A673 (cell line): ENCODE measurements around the gene GSC2. TPM values are rescaled to one million over a fixed set of nuclear protein-coding genes. Genes with fewer than 3 reads are reported as not detected.

Experiments
- Bru-seq: library from RNA; stranded (reverse); fragments of 400-500 nt; gene quantifications from one replicate; lab custom pipeline; 2021; lab: Mats Ljungman, UMichigan
- BruChase-seq, 2 experiments: library from RNA; stranded (reverse); fragments of 400-500 nt; gene quantifications; one replicate each; lab custom pipeline; 2021; lab: Mats Ljungman, UMichigan
- BruUV-seq: library from RNA; stranded (reverse); fragments of 400-500 nt; replicated peaks from 2 replicates; lab custom pipeline; 2021; lab: Mats Ljungman, UMichigan
- CTCF ChIA-PET: fragments of 300-600 bp; sonication (Branson Sonifier 250); formaldehyde crosslinking; loops from one replicate; lab custom pipeline; 2022; ENCODE audit warnings: antibody characterized with exemption; lab: Charles Lee
- POLR2A ChIA-PET: fragments of 300-600 bp; sonication (Branson Sonifier 250); formaldehyde crosslinking; loops from one replicate; lab custom pipeline; 2022; ENCODE audit warnings: antibody characterized with exemption; ENCODE audit not compliant: low non-redundant PET; lab: Charles Lee
- DNase-seq: peaks from one replicate; pipeline ENCODE4 v3.0.0-alpha.2; 2015; ENCODE audit warnings: low spot score
- H3K27ac ChIP-seq: fragments of 200-600 bp; sonication (generic); 2 replicates; pipeline ENCODE4 v1.5.1; 2016; ENCODE audit warnings: mixed run types, low read depth, mild to moderate bottlenecking, mixed read lengths, antibody characterized with exemption, low read length; ENCODE audit not compliant: poor library complexity, severe bottlenecking
- H3K27me3 ChIP-seq: fragments of 200-600 bp; sonication (generic); replicated peaks from 2 replicates; pipeline ENCODE4 v1.6.1; 2017; ENCODE audit warnings: mixed run types, low read depth, mild to moderate bottlenecking, mixed read lengths, antibody characterized with exemption, low read length; ENCODE audit not compliant: insufficient read depth, poor library complexity
- H3K36me3 ChIP-seq: fragments of 200-600 bp; sonication (generic); 2 replicates; pipeline ENCODE4 v1.6.1; 2016; ENCODE audit warnings: mixed run types, mild to moderate bottlenecking, mixed read lengths, antibody characterized with exemption, low read length; ENCODE audit not compliant: insufficient read depth, poor library complexity, severe bottlenecking
- H3K4me1 ChIP-seq: fragments of 200-600 bp; sonication (generic); 2 replicates; pipeline ENCODE4 v1.6.1; 2017; ENCODE audit warnings: mixed run types, mild to moderate bottlenecking, mixed read lengths, antibody characterized with exemption, low read length; ENCODE audit not compliant: insufficient read depth, poor library complexity, severe bottlenecking
- H3K4me3 ChIP-seq: fragments of 200-600 bp; sonication (generic); 2 replicates; pipeline ENCODE4 v1.5.1; 2016; ENCODE audit warnings: low read depth, mixed run types, mild to moderate bottlenecking, mixed read lengths, low read length; ENCODE audit not compliant: poor library complexity, severe bottlenecking
- H3K9me3 ChIP-seq: fragments of 200-600 bp; sonication (generic); 2 replicates; pipeline ENCODE4 v1.6.1; 2016; ENCODE audit warnings: mixed run types, low read depth, mild to moderate bottlenecking, mixed read lengths, antibody characterized with exemption, low read length; ENCODE audit not compliant: poor library complexity, severe bottlenecking
- CTCF ChIP-seq: fragments of 300-800, 200-600 bp; sonication (generic); conservative IDR thresholded peaks from 2 replicates; pipeline ENCODE4 v1.5.1; 2017; ENCODE audit warnings: low read depth, mild to moderate bottlenecking, antibody characterized with exemption, low read length, moderate library complexity, mixed read lengths
- EZH2 ChIP-seq: fragments of 200-600 bp; sonication (generic); IDR thresholded peaks from 2 replicates; pipeline ENCODE4 v1.6.1; 2017; ENCODE audit warnings: borderline replicate concordance, low read depth, mild to moderate bottlenecking, mixed read lengths, antibody characterized with exemption, low read length; ENCODE audit not compliant: poor library complexity, severe bottlenecking
- intact Hi-C: fragments of 100-400 bp; cut with micrococcal nuclease; formaldehyde crosslinking; loops from one replicate; pipeline ENCODE4 v1.10.0; 2022; ENCODE audit not compliant: unreplicated experiment
- long read RNA-seq: library from polyadenylated mRNA; stranded (forward); transcript quantifications from one replicate; pipeline ENCODE4 v2.0.0, GENCODE V29; 2022
- total RNA-seq: library from RNA; stranded (reverse); gene quantifications from 2 replicates; pipeline ENCODE4 v1.2.3, GENCODE V29; 2021

GSC2 gene, protein sequence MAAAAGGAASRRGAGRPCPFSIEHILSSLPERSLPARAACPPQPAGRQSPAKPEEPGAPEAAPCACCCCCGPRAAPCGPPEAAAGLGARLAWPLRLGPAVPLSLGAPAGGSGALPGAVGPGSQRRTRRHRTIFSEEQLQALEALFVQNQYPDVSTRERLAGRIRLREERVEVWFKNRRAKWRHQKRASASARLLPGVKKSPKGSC
- total RNA-seq (not detected in 2 replicates), Bru-seq, nascent RNA (not detected), BruChase-seq, experiment 1, labeled RNA remaining after a 2-hour chase (not detected), BruChase-seq, experiment 2, labeled RNA remaining after a 6-hour chase (not detected)
- long read RNA-seq = 0 reads

GRCh38 chr22:19149991-19150390, at the start of gene GSC2:
Gene GSC2 (minus strand): TSS chr22:19150292. CDS start chr22:19150283, 9 bp downstream.
- no TSS peak for BruUV-seq
- Histone ChIP-seq H3K27me3 (peaks cover 74% of the 10 kb centered on the region), H3K4me3 (no peak within 1 kb of the TSS), H3K36me3 (no peaks in the 10 kb centered on the region), H3K27ac (no peak within 1 kb of the TSS), H3K4me1 (no peaks in the 10 kb centered on the region), H3K9me3 (no peaks in the 10 kb centered on the region)
- TF ChIP-seq EZH2 (no peak), CTCF (no peak)
- DNase-seq = no peak
- intact Hi-C loops = no loop called here
- ChIA-PET CTCF (no interaction called here), POLR2A (no interaction called here)

DNA sequence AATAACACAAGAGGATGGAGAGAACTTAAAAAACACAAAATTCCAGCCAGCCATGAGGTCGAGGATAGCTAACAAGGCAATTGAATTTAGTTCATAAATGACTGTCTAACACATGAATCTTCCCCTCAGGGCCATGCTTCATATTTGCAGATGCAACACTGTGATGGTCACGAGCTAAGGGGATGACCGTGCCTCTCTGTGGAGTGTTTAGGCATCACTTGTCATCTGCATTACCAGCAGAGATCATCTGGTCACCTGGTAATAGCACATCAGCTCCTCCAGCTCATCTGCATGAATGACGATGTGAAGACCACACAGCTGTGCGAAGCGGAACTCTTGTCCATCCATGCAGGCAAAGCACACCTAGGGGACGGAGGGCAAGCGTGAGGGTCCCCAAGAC, 49.4 kb upstream of the GSC2 start:
- H3K9me3 ChIP-seq = no peaks in the 10 kb centered on the region
- TF ChIP-seq CTCF = no peak
- no peak for TF ChIP-seq EZH2
- no peaks in the 10 kb centered on the region for H3K4me1 ChIP-seq
- DNase-seq = no peak
- intact Hi-C loops = no loop called here
- no TSS peak for BruUV-seq
- ChIA-PET POLR2A (no interaction called here), CTCF (no interaction called here)
- H3K27ac ChIP-seq = no peak overlapping the region
- no peak overlapping the region for H3K4me3 ChIP-seq
- H3K36me3 ChIP-seq = no peaks in the 10 kb centered on the region
- no peaks in the 10 kb centered on the region for H3K27me3 ChIP-seq

DNA sequence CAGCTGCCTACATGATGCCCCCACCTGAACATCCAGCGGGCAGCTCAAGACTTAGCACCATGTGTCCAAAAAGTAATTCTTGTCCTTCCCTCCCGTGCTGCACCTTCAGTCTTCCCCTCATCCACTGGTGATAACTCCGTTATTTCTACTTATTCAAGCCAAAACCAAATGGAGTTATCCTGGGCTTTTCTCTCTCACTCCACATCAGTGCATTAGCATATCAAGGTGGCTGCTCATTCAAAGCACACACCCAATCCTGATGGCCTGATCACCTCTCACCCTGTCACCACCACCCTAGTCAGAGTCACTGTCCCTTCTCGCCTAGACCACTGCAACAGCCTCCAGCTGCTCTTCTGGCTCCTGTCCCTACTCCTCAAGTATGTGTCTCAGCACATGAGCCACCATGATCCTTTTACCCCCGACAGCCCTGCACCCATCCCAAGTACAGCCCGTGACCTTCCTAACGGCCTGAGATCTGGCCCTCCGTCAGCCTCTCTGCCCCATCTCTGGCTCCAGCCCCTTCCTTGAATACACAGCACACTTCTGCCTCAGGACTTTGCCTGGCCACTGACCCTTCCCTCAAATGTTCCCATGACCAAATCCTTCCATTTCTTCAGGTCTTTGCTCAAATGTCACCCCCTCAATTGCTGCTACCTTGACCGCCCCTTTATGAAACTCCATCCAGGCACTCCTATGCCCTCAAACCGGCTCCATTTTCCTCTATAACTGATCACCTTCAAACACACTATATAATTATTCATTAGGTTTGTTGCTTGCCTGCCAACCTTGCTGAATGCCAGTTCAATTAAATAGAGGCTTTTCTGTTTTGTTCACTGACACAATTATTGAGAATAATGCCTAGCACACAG, 48.1 kb upstream of the GSC2 start:
- Histone ChIP-seq H3K9me3 (no peaks in the 10 kb centered on the region), H3K4me3 (no peak overlapping the region), H3K27me3 (no peaks in the 10 kb centered on the region), H3K36me3 (no peaks in the 10 kb centered on the region), H3K27ac (no peak overlapping the region), H3K4me1 (no peaks in the 10 kb centered on the region)
- TF ChIP-seq EZH2 (no peak), CTCF (no peak)
- intact Hi-C loops = no loop called here
- BruUV-seq = no TSS peak
- ChIA-PET POLR2A (no interaction called here), CTCF (no interaction called here)
- DNase-seq = no peak
